GM13977 (cell line): ENCODE measurements around the gene RTL10.
A peak's percentile ranks its signal among the peaks of the same experiment; 100 is the strongest.

ENCODE experiments used
- DNase-seq: peaks from one replicate; pipeline ENCODE4 v3.0.0; 2012; ENCODE audit warnings: low spot score
- CTCF ChIP-seq: IDR thresholded peaks from 2 replicates; pipeline ENCODE4 v1.5.1; 2012; ENCODE audit warnings: mild to moderate bottlenecking, control low read depth; ENCODE audit not compliant: insufficient read depth; ENCODE audit errors: extremely low read depth, missing control alignments
- in situ Hi-C: fragments of 300-500 bp; cut with MboI; formaldehyde crosslinking; loops from one replicate; pipeline ENCODE4 v1.12.0; 2022; ENCODE audit warnings: low sequenced_read_pairs, low pct_unique_long_range_greater_than_20kb, mixed read lengths, inconsistent platforms; ENCODE audit not compliant: unreplicated experiment

The RTL10 gene

GRCh38 chr22:19854778-19855503, at the start of gene RTL10, which contains the start of gene GNB1L:
TSS of gene RTL10 (minus strand) at chr22:19854874. CDS start at chr22:19852261, 2,613 bp downstream.
TSS of gene GNB1L (minus strand) at chr22:19854874. CDS start at chr22:19821355, 33,519 bp downstream.
- in situ Hi-C loops = loop anchor here (25.0 kb wide), 1 partner anchor 107 kb away; no protein-coding TSS in a partner anchor
- peak; percentile 98 for DNase-seq
- no peak for TF ChIP-seq CTCF

- no peak for DNase-seq
- no peak for TF ChIP-seq CTCF
- in situ Hi-C loops = no loop called here
Observed at GRCh38 chr22:19904174-19904856, 49.6 kb upstream of the RTL10 start.

- TF ChIP-seq CTCF = no peak
- in situ Hi-C loops = no loop called here
- DNase-seq = no peak
Observed at GRCh38 chr22:19903513-19903912, 48.8 kb upstream of the RTL10 start.

GRCh38 chr22:19903031-19903430, 48.4 kb upstream of the RTL10 start:
- DNase-seq = no peak
- TF ChIP-seq CTCF = no peak
- in situ Hi-C loops = no loop called here

- in situ Hi-C loops = no loop called here
- no peak for TF ChIP-seq CTCF
- DNase-seq = no peak
Observed at GRCh38 chr22:19902245-19902715, 47.6 kb upstream of the RTL10 start.

- in situ Hi-C loops = no loop called here
- DNase-seq = no peak
- TF ChIP-seq CTCF = no peak
Observed at GRCh38 chr22:19901577-19902244, 47.0 kb upstream of the RTL10 start.
